HepG2 (cell line): ENCODE data around the gene PGAP3. TPM values are rescaled to one million over a fixed set of nuclear protein-coding genes. Genes with fewer than 3 reads are reported as not detected.
A peak's percentile ranks its signal among the peaks of the same experiment; 100 is the strongest.

Experiments used
- ATAD3A ChIP-seq: sonication (generic); formaldehyde crosslinking; IDR thresholded peaks from 2 replicates; pipeline ENCODE4 v1.4.0; 2020; ENCODE audit warnings: missing genetic modification reagents
- DR1 ChIP-seq: sonication (generic); formaldehyde crosslinking; IDR thresholded peaks from 2 replicates; pipeline ENCODE4 v1.8.0; 2021; ENCODE audit warnings: mild to moderate bottlenecking, missing genetic modification reagents, inconsistent platforms
- FOSL2 ChIP-seq: sonication (generic); formaldehyde crosslinking; IDR thresholded peaks from 2 replicates; pipeline ENCODE4 v1.4.0; 2020; ENCODE audit warnings: missing genetic modification reagents
- HOXA3 ChIP-seq: sonication (generic); formaldehyde crosslinking; IDR thresholded peaks from 2 replicates; pipeline ENCODE4 v1.5.0; 2020; ENCODE audit warnings: missing genetic modification reagents
- NR1H2 ChIP-seq: sonication (generic); formaldehyde crosslinking; IDR thresholded peaks from 2 replicates; pipeline ENCODE4 v1.8.1; 2022; ENCODE audit warnings: low read depth, missing genetic modification reagents, borderline replicate concordance
- POLR2A ChIP-seq, 2 experiments: IDR thresholded peaks; 2 replicates each; pipeline ENCODE4 v1.6.1; 2011; ENCODE audit warnings: low read depth in 2 of 2, low read length in 2 of 2, mild to moderate bottlenecking in 1 of 2, moderate library complexity in 1 of 2; ENCODE audit not compliant: insufficient read depth in 1 of 2
- SALL2 ChIP-seq: sonication (generic); formaldehyde crosslinking; IDR thresholded peaks from 2 replicates; pipeline ENCODE4 v1.8.1; 2023; ENCODE audit warnings: mild to moderate bottlenecking, missing genetic modification reagents, inconsistent platforms
- TBX3 ChIP-seq: fragments of 450-650 bp; IDR thresholded peaks from 2 replicates; pipeline ENCODE4 v1.6.1; 2017; ENCODE audit warnings: antibody characterized with exemption, mild to moderate bottlenecking, inconsistent platforms, borderline replicate concordance
- ZNF333 ChIP-seq: sonication (generic); formaldehyde crosslinking; IDR thresholded peaks from 2 replicates; pipeline ENCODE4 v1.4.0; 2020; ENCODE audit warnings: mild to moderate bottlenecking, missing genetic modification reagents, borderline replicate concordance
- ZNF335 ChIP-seq: sonication (generic); formaldehyde crosslinking; IDR thresholded peaks from 2 replicates; pipeline ENCODE4 v1.4.0; 2020; ENCODE audit warnings: missing genetic modification reagents
- ZSCAN9 ChIP-seq: IDR thresholded peaks from 2 replicates; pipeline ENCODE4 v1.6.1; 2016; ENCODE audit warnings: borderline replicate concordance
- polyA plus RNA-seq, 8 experiments: library from polyadenylated mRNA; depleted of rRNA in 3 of 8; stranded (reverse) in 7 of 8; unstranded in 1 of 8; fragments of >200 nt; fragmentation: Illumina TruSeq in 4 of 8; extraction: Trizol in 4 of 8; gene quantifications; 2 replicates each; pipeline versions ENCODE4 v1.2.1 to v1.2.3, GENCODE V29; 2011 to 2016; ENCODE audit warnings: low read depth in 4 of 8, missing spikeins in 1 of 8, mixed read lengths in 1 of 8; ENCODE audit not compliant: insufficient read depth in 1 of 8
- total RNA-seq, 5 experiments: library from RNA; depleted of rRNA; stranded (reverse); fragments of >200 nt; fragmentation: Illumina TruSeq; extraction: Trizol; gene quantifications; 2 replicates each; pipeline ENCODE4 v1.2.3, GENCODE V29; 2016; ENCODE audit warnings: low read depth in 1 of 5
- TF ChIP-seq, protein P1 (sequence below): IDR thresholded peaks from 2 replicates; pipeline ENCODE4 v1.6.1; 2016; ENCODE audit warnings: low read depth, borderline replicate concordance
- TF ChIP-seq, protein P2 (sequence below): sonication (generic); formaldehyde crosslinking; IDR thresholded peaks from 2 replicates; pipeline ENCODE4 v1.4.0; 2020; ENCODE audit warnings: missing genetic modification reagents
- TF ChIP-seq, protein P3 (sequence below): IDR thresholded peaks from 2 replicates; pipeline ENCODE4 v1.6.1; 2016; ENCODE audit warnings: missing biosample characterization, missing genetic modification reagents, low read depth
- TF ChIP-seq, protein P4 (sequence below): IDR thresholded peaks from 2 replicates; pipeline ENCODE4 v1.6.1; 2016; ENCODE audit warnings: missing compliant biosample characterization, missing genetic modification reagents, borderline replicate concordance
- TF ChIP-seq, protein P5 (sequence below): sonication (generic); formaldehyde crosslinking; IDR thresholded peaks from 2 replicates; pipeline ENCODE4 v1.8.0; 2022; ENCODE audit warnings: missing genetic modification reagents, mild to moderate bottlenecking, inconsistent platforms, borderline replicate concordance

Gene PGAP3
- total and polyA plus RNA-seq, 2 of the 13 experiments (the other 11 are each of a cell fraction or from before 2014, with no cell fraction given): 11.9 to 14.6 TPM

DNA sequence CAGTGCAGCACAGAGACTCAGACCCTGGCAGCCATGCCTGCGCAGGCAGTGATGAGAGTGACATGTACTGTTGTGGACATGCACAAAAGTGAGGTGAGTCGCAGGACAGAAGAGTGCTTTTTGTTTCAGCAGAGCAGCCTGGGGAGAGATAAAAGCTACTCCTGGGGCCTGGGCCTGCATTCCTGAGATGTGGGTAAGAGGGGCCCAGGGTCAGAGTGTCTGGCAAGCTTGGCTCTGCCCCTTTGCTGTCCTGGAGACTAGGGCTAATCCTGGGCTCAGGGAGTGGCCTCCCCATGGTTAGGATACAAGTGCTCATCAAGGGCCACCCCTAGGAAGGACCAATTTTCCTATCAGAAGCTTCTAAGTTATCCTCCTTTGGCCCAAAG lies 7.2 kb upstream of the PGAP3 start (continued):
- TF ChIP-seq NR1H2: no peak
- TF ChIP-seq HOXA3 (CRISPR knock-in tag): peak; percentile 24; the same call in 1 of the 2 replicates
- 0 out of 2 replicates have a peak, but pooled peaks have one; percentile 51 for TF ChIP-seq ATAD3A (CRISPR knock-in tag)
- peak; percentile 18; the same call in 1 of the 2 replicates for TF ChIP-seq FOSL2 (CRISPR knock-in tag)
- peak in 1 of 2 experiments; percentile 39; a peak in 1 of 4 replicates for TF ChIP-seq POLR2A (IDR thresholded peaks at IDR 0.05; ENCODE audit: insufficient read depth in 1 of 2, low read depth in 2 of 2, low read length in 2 of 2)
- TF ChIP-seq, protein P1, sequence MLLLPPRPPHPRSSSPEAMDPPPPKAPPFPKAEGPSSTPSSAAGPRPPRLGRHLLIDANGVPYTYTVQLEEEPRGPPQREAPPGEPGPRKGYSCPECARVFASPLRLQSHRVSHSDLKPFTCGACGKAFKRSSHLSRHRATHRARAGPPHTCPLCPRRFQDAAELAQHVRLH (CRISPR knock-in tag): peak; percentile 16; the same call in 1 of the 2 replicates
- TF ChIP-seq, protein P2, sequence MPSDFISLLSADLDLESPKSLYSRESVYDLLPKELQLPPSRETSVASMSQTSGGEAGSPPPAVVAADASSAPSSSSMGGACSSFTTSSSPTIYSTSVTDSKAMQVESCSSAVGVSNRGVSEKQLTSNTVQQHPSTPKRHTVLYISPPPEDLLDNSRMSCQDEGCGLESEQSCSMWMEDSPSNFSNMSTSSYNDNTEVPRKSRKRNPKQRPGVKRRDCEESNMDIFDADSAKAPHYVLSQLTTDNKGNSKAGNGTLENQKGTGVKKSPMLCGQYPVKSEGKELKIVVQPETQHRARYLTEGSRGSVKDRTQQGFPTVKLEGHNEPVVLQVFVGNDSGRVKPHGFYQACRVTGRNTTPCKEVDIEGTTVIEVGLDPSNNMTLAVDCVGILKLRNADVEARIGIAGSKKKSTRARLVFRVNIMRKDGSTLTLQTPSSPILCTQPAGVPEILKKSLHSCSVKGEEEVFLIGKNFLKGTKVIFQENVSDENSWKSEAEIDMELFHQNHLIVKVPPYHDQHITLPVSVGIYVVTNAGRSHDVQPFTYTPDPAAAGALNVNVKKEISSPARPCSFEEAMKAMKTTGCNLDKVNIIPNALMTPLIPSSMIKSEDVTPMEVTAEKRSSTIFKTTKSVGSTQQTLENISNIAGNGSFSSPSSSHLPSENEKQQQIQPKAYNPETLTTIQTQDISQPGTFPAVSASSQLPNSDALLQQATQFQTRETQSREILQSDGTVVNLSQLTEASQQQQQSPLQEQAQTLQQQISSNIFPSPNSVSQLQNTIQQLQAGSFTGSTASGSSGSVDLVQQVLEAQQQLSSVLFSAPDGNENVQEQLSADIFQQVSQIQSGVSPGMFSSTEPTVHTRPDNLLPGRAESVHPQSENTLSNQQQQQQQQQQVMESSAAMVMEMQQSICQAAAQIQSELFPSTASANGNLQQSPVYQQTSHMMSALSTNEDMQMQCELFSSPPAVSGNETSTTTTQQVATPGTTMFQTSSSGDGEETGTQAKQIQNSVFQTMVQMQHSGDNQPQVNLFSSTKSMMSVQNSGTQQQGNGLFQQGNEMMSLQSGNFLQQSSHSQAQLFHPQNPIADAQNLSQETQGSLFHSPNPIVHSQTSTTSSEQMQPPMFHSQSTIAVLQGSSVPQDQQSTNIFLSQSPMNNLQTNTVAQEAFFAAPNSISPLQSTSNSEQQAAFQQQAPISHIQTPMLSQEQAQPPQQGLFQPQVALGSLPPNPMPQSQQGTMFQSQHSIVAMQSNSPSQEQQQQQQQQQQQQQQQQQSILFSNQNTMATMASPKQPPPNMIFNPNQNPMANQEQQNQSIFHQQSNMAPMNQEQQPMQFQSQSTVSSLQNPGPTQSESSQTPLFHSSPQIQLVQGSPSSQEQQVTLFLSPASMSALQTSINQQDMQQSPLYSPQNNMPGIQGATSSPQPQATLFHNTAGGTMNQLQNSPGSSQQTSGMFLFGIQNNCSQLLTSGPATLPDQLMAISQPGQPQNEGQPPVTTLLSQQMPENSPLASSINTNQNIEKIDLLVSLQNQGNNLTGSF (CRISPR knock-in tag): no peak
- no peak for TF ChIP-seq TBX3
- TF ChIP-seq, protein P3, sequence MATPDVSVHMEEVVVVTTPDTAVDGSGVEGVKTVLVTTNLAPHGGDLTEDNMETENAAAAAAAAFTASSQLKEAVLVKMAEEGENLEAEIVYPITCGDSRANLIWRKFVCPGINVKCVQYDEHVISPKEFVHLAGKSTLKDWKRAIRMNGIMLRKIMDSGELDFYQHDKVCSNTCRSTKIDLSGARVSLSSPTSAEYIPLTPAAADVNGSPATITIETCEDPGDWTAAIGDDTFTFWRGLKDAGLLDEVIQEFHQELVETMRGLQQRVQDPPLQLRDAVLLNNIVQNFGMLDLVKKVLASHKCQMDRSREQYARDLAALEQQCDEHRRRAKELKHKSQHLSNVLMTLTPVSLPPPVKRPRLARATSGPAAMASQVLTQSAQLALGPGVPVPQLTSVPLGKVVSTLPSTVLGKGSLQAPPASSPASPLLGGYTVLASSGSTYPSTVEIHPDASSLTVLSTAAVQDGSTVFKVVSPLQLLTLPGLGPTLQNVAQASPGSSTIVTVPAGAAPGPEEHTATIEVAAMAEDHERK: no peak
- TF ChIP-seq ZNF335: no peak
- peak; percentile 72; the same call in 1 of the 2 replicates for TF ChIP-seq ZNF333 (CRISPR knock-in tag)
- 0 out of 2 replicates have a peak, but pooled peaks have one; percentile 28 for TF ChIP-seq ZSCAN9 (CRISPR knock-in tag)
- TF ChIP-seq SALL2: no peak
- TF ChIP-seq, protein P4, sequence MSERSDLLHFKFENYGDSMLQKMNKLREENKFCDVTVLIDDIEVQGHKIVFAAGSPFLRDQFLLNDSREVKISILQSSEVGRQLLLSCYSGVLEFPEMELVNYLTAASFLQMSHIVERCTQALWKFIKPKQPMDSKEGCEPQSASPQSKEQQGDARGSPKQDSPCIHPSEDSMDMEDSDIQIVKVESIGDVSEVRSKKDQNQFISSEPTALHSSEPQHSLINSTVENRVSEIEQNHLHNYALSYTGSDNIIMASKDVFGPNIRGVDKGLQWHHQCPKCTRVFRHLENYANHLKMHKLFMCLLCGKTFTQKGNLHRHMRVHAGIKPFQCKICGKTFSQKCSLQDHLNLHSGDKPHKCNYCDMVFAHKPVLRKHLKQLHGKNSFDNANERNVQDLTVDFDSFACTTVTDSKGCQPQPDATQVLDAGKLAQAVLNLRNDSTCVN (CRISPR knock-in tag): no peak
- TF ChIP-seq, protein P5, sequence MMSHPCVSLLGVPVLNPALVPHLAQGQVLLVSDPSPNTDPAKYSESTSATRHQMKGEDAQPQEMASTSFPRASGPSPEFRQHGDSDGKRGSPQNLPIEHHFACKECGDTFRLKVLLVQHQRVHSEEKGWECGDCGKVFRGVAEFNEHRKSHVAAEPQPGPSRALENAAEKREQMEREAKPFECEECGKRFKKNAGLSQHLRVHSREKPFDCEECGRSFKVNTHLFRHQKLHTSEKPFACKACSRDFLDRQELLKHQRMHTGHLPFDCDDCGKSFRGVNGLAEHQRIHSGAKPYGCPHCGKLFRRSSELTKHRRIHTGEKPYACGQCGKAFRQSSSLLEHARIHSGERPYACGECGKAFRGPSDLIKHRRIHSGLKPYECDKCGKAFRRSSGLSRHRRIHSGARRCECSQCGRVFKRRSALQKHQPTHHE: no peak
- no peak for TF ChIP-seq DR1 (CRISPR knock-in tag)
